NCI-H187 treated with DMSO at 0.1 percent for 48 hours (cell line): ENCODE results near the gene SLC2A14.
"Not testable (repeated sequence)": the region's sequence is repeated elsewhere in the genome, so short reads cannot be mapped to it uniquely, and the experiment has no call there.

Source experiments
- DNase-seq: peaks from one replicate; lab custom pipeline; 2025; lab: John Stamatoyannopoulos, UW

The SLC2A14 gene

DNA sequence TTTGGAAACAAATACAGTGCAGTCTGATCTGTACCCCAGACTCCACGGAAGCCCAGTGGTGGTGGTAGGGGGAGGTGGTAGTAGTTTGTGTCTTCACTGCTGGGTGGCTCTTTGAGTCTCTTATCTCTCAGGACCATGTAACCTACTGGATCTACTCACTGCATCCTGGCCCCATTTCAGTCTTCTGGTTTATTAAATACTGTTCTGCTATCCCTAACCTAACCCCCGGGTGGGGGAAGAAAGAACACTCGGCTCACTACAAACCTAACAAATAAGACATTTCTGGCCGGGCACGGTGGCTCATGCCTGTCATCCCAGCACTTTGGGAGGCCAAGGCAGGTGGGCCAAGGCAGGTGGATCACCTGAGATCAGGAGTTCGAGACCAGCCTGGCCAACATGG lies 39.5 kb downstream of the SLC2A14 start:
- not testable (repeated sequence) for DNase-seq

DNA sequence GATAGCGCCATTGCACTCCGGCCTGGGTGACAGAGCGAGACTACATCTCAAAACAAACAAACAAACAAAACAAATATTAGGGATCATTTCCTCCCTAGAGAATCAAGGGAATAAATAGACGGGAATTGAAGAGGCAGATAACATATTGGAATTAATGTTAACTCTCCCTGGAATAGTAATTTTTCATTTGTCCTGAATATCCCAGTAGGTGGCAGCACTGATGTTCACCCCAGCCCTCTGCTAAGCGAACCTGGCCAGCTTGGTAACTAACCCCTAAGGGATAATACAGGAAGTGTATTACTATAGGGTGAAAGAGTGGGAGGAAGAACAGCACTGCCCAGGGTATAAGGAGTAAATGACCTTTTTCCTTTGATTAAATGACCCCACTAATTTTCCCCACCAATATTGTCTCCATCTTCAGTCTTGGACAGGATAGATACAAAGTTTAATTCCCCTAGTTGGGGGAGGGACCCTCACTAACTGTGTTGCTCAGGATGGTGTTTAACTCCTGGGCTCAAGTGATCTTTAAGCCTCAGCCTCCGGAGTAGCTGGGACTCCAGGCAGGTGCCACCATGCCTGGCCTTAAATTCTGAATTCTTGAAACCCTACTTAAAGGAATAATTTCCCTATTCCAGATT lies 40.5 kb downstream of the SLC2A14 start:
- DNase-seq, result no peak

GRCh38 chr12:7829737-7830136 lies 43.0 kb downstream of the SLC2A14 start:
- DNase-seq, result not testable (repeated sequence)

DNA sequence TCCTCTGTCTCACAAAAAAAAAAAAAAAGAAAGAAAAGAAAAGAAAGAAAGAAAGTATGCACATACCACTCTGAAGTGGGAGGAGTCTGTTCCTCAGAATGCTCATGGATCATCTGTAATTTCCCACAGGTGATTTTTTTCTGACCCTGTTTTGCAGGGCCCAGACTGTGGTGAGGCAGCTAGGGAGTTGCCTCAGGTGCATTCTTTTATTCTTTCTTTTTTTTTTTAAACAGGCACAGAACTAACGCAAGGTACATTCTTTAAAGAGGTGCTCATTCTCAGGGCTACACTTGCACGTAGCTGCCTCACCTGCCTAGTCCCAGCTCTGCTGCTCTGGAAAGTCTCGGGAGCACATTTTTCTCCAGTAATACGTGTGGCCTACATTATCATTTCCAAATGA lies 47.0 kb downstream of the SLC2A14 start:
- not testable (repeated sequence) for DNase-seq

- DNase-seq, result no peak
These were observed 65.7 kb downstream of the SLC2A14 start for GRCh38 chr12:7806863-7807487.

GRCh38 chr12:7806319-7806718 lies 66.4 kb downstream of the SLC2A14 start:
- DNase-seq, result not testable (repeated sequence)

DNA sequence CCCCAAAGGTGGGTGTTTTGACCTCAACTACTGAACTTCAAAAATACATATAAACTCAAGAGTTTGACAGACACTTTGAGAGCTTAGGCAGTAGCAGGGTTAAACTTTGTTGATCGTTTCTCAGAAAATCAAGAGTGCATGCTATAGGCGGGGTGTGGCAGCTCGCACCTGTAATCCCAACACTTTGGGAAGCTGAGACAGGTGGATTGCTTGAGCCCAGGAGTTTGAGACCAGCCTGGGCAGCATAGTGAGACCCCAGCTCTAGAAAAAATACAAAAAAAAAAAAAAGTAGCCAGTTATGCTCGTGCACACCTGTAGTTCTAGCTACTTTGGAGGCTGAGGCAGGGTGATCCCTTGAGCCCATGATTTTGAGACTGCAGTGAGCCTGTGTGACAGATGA lies 71.3 kb downstream of the SLC2A14 start:
- no peak for DNase-seq

DNA sequence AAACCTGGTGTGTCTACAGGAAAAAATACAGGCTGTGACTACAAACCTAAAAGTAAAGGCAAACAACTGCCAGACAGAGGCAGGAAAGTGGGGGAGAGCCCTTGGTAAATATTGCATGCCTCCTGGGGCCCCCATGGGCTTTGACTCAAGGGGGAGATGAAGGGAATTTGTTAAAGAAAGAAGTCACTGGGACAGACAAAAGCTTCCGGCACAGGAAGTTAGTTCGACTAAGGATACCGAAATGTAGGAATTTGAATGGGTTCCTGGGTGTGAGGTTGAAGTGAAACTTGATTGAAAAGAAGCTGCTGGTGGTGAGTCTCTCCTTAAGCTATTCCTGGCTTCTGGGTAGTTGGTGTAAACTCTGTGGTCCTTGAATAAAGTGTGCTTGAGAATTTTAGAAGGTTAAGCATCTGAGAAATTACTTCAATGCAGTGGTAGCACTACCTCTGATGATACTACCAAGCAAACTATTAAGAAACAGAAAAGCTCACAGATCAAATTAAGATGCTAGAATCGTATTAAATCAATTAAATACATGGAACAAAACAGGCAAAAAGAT lies 73.9 kb downstream of the SLC2A14 start:
- DNase-seq, result not testable (repeated sequence)

- DNase-seq, result no peak
These were observed 74.9 kb downstream of the SLC2A14 start for GRCh38 chr12:7797698-7798398.

DNA sequence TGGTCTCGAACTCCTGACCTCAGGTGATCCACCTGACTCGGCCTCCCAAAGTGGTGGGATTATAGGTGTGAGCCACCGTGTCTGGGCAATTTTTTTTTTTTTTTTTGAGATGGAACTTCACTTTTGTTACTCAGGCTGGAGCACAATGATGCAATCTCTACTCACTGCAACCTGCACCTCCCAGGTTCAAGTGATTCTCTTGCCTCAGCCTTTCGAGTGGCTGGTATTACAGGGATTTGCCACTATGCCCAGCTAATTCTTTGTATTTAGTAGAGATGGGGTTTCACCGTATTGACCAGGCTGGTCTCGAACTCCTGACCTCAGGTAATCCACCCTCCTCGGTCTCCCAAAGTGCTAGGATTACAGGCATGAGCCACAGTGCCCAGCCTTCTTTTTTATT lies 75.4 kb downstream of the SLC2A14 start:
- DNase-seq, result not testable (repeated sequence)

DNA sequence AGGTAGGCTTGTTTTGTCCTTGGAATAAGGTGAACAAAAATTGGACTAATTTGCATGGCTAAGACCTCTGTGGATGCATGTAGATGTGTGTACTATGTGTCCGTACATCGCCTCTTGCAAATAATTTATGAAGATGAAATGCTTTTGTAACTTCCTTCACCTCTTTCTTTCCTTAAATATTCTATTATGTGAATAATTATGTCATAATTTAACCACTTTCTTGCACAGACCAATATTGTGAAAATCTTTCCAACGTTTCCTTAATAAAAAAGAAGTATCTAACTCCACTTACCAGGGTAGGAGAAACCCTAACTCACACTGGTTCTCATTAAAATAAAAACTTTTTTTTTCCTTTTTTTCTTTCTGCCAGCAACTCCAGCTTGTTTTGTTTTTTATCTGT lies 79.5 kb downstream of the SLC2A14 start:
- DNase-seq, result no peak

GRCh38 chr12:7788884-7789528 lies 83.7 kb downstream of the SLC2A14 start, which contains the start of gene NANOG:
Gene NANOG (plus strand): TSS chr12:7789402. CDS start chr12:7789615, 213 bp downstream.
- not testable (repeated sequence) for DNase-seq

- DNase-seq, result no peak
These were observed 84.4 kb downstream of the SLC2A14 start for GRCh38 chr12:7788294-7788660.

- DNase-seq, result no peak
These were observed 85.0 kb downstream of the SLC2A14 start for GRCh38 chr12:7787574-7788293.

GRCh38 chr12:7784701-7785100 lies 88.0 kb downstream of the SLC2A14 start:
- DNase-seq, result no peak

DNA sequence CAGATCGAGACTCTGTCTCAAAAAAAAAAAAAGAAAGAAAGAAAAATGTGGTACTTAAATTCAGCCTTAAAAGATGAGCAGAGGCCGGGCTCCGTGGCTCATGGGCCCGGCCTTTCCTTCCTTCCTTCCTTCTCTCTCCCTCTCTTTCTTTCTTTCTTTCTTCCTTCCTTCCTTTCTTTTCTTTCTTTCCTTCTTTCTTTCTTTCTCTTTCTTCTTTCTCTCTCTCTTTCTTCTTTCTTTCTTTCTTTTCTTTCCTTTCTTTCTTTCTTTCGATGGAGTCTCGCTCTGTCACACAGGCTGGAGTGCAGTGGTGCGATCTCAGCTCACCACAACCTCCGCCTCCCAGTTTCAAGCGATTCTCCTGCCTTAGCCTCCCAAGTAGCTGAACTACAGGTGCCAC lies 89.3 kb downstream of the SLC2A14 start:
- DNase-seq, result not testable (repeated sequence)

- no peak for DNase-seq
These were observed 90.7 kb downstream of the SLC2A14 start for GRCh38 chr12:7782055-7782454.

GRCh38 chr12:7781274-7781673 lies 91.4 kb downstream of the SLC2A14 start:
- no peak for DNase-seq

- DNase-seq, result no peak
These were observed 102.7 kb downstream of the SLC2A14 start for GRCh38 chr12:7769999-7770398.
